Heart left ventricle (tissue), 13 donors: Measurements from ENCODE around the gene NODAL.

Experiments
- CTCF ChIP-seq, 12 donors: fragments of 200-600 bp; sonication (generic) in 4 of 12; IDR thresholded peaks; one replicate each; pipeline versions ENCODE4 v1.5.0 to v1.8.0; 2018 to 2022; ENCODE audit warnings: antibody characterized with exemption in 12 of 12, mild to moderate bottlenecking in 5 of 12
- POLR2A ChIP-seq, 2 donors: fragments of 450-650 bp; IDR thresholded peaks; one replicate each; pipeline ENCODE4 v1.6.1; 2017; ENCODE audit warnings: antibody characterized with exemption in 2 of 2, mild to moderate bottlenecking in 2 of 2, moderate library complexity in 2 of 2
- donor health status: ischemic (EF 13 %, LVEDD 7.1; RV severe dilation, severe dysfunction).
- donor health status: DM: no; HTN: yes; CAD: no.
- donor health status: DM: no; HTN: no; CAD: no.
- donor health status: ischemic (EF 25% LVEDD 6.9; RV normal size, moderate dysfunction).
- donor health status: ischemic (EF 25% LVEDD 5.7; RV mildly dilated, moderate dysfunction).
- donor health status: ischemic (EF 35%, LVEDD 5.7; RV mildly dilated, moderate dysfunction).
- donor health status: nonischemic (EF 11% LVEDD 7.7; RV severe dilation, severe dysfunction).
- donor health status: DM: yes; HTN: yes; CAD: no.
- donor health status: PGD.
- donor health status: ischemic (EF 29% LVEDD 5.4; RV normal size, mild dysfunction).
- donor health status: nonischemic (EF 23%, LVEDD 6.1; RV moderate dilation, normal function).

DNA sequence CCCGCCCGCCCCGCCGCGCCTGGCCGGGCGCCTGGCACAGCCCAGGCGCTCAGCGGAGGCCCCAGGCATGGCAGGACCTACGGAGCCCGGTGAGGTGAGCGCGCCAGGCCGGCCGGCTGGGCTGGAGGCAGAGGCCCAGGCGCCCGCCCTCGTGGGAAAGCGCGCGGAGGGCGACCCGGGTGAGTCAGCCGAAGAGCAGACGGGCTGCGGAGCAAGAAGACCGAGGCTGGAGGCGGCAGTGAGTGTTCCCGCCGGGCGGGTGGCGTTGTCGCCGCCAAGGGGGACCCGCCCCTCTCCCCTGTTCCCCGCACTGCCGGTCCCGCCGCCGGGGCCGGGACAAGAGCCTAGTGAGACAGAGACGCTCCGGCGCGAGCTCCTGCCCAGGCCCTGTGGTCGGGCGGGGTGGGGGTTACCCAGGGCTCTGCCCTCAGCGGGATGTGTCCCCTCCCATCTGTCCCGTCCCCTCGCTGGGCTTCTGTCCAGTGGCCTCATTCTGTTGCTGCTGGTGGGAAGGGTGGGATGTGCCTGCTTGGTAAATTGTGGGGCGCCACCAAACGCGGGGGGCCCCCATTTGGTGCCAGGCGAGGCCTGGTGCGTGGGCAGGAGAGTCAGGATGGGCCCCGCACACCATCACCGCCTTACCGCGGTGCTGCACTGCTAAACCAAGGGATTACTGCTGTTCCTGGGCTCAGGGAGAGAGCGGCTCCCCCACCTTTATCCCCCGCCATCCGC is 17.0 kb upstream of the NODAL start:
- TF ChIP-seq CTCF (IDR thresholded peaks at IDR 0.05) (no peak), POLR2A (IDR thresholded peaks at IDR 0.05) (no peak)
